Stimulated activated naive CD4-positive, alpha-beta T cell (primary cell): ENCODE data around the gene LNPEP.
A peak's percentile ranks its signal among the peaks of the same experiment; 100 is the strongest.
"Not testable (repeated sequence)": the region's sequence is repeated elsewhere in the genome, so short reads cannot be mapped to it uniquely, and the experiment has no call there.

Experiments
- DNase-seq, 6 experiments: peaks; one replicate each; lab custom pipeline; 2025; lab: John Stamatoyannopoulos, UW

LNPEP gene

DNA sequence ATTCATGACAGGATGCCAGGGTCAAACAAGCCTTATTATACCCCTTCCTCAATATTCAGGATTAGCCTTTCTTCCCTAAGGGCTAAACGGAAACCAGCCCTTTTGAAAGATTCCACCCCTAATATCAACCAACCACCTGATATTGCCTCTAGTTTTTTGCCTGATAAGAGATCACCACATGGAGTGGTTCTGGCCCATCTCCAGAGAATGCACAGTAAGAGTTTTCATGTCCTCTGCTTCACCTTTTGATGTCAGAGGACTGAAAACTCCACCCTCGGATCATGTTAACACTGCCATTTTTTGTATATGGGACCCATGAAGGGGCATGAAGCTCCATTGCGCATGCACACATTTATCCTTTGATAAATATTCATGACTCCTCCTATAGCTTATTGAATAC, 5.8 kb upstream of the LNPEP start:
- DNase-seq: no peak

DNA sequence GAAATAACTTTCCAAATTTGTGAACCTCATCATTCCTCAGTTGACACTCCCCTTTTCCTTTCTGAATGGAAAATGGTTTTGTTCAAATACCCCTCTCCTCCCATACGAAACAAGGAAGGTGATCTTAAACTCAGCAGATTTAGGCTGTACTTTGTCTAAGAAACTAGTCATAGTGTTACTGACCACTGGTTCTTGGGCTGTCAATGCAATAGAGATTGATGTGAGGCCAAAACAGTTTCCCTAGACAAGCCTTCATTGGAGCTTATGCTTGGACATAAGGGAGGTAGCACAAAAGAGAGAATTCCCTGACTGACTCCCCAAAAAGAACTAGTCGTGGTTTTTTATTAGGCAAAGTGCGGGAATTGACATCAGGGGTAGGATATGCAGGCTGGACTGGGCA, 5.3 kb upstream of the LNPEP start:
- DNase-seq: no peak

DNA sequence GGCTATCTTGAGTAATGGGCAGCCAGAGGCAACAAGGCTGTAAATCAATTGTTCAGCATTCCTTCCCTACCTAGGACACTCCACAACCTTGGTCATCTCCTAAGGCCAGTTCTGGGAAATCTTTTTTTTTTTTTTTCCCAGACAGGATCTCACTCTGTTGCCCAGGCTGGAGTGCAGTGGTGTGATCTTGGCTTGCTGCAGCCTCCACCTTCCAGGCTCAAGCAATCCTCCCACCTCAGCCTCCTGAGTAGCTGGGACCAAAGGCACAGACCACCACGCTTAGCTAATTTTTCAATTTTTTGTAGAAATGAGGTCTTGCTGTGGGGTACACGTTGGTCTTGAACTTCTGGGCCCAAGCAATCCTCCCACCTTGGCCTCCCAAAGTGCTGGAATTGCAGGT, 4.8 kb upstream of the LNPEP start:
- DNase-seq: not testable (repeated sequence)

DNA sequence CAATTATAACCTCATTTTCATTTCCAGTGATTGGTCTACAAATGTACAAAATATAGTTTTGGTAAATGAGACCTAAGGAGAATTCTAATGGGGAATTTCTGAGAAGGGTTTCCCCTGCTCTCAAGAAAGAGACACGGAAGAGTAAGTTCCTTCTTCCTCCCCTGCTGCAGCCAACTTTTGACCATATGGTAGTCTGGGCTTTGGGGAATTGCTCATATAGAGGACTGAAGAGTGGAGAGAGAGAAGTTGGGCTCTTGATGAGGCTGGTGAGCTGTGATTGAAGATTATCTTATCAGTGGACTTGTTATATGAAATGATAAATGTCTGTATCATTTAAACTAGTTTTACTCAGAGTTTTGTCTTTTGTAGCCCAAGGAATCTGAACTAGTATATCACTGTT, 4.3 kb upstream of the LNPEP start:
- no peak for DNase-seq

DNA sequence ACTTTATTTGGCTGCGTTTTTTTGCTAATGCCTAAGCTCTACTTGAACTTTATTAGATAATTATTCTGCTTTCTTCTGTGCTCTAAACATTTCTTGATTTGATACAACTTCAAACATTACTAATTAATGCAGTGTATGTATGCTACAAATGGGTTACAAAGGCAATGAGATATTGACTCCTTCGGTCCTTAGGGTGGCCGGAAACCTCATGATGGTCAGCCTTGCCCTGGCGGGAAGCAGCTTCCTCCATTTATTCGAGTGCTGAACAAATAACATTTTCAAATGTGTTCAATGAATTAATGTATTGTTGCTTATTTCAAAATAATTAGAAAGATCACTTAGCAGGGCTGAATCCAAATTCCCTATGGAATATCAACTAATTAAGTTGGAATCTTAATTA, 3.9 kb upstream of the LNPEP start:
- no peak for DNase-seq

DNA sequence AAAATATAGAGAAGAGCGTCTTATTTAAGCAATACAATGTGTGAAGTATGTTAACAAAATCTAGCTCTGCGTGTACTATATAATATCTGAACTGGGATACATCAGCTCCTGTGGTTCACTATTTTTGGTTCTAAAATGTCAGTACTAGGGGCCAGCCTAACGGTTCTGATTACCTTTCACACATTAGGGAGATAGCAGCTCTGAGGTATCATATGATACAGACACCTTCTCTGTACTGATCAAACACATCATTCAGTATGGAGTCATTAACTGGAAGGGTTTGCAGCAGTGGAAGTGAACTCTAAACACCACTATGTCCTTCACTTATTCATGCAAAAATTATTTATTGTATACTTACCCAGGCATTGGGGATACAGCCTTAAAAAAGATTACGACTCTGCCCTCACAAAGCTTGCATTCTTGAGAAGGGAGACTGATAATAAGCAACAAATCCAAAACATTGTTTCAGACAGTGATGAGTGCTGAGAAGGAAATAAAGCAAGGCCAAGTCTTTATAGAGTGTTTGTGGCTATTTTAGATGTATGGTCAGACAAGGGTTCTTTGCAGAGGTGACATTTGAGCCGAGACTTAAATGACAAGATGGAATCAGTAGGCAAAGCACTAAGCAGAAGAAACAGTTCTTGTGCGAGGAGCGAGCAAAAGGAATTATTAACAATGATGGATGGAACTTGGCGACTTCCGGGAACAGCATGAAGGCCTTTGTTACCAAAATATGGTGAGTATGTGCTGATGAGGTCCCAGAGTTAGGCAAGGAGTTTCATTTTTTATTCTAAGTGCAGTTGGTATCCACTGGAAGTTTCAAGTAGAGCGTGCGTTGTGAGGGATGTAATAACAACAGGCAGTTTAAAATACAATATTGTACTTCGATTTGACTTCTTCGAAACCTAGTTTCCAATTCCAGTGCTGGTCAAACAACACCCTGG, 1.8 kb upstream of the LNPEP start:
- DNase-seq: peak in 1 of 6 experiments; percentile 32

DNA sequence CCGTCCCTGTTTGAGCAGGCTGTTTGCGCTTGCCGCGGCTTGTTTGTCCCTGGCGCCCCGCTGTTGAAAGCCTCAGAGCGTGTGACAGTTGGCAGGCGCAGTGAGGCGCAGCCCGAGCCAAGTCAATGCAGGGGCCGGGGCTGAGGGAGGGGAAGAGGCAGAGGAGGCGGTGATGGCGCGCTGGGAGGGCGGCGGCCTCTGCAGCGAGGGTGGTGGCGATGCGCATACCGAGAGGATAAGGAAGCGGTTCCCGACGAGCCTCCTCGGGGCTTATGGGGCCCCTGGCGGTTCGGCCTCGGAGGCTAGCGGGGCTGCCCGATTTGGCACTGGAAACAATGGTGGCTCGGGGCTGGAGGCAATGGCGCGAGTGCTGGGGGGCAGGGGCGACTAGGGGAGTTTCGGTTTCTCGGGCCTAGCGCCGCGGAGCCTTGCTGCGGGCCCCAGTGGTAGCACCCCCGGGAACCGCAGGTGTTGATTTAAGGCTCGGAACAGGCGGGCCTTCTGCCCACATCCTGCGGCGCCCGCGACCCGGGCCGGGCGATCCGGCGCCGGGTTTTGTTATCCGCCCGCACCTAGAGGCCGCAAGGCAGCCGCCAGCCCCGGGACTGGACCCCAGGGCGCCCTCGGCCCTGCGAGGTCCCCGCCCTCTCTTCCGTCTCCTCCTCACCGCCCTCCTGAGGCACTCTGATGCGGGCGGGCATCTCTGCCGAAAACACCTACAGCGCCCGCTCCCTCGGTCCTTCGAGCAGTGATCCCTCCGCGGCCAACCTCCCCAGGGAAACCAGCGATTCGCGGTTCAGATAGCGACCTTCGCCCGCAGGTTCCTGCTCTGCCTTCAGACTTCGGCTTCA, 947 bp upstream of the LNPEP start:
- DNase-seq: peak; percentile 94 to 96 (median 96)

DNA sequence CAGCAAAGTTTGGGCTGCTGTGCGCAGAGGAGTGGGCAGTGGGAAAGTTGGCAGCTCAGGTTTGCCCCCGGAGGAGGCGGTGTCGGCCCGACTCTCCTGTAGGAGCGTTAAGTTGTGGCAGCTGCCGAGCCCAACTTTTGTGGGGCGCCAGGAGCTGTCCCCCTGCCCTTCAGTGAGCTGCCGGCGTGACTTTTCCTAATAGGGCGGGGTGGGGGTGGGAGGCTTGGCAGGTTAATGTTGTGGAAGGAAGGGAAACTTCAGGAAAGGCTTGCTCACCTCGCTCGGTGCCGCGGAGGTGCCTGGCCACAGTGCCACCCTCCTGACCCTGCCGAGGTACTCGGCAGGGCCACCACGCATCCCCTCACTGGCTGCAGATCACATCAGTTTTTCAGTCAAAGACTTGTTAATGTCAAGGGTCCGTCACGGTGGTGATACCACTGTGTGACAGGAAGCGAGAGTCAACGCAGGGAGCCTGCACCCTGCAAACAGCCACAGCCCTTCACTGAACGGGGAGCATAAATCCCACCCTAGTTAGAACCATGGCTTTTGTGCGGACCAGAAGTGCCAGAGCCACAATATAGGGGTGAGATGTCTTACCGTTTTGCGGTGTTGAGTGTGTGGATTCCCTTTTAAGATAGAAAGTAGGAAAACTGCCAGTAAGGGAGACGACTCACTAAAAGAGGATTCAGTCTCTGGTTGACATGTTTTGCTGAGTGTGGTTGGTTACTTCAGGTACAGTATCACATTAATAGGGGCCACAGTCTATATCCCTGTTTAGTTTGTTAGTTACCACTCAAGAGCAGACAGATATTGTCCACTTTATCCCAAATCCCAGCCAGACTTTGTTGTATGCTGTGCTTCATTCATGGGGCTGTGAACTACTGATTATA, 796 bp downstream of the LNPEP start:
- DNase-seq: peak; percentile 11 to 58 (median 34)

DNA sequence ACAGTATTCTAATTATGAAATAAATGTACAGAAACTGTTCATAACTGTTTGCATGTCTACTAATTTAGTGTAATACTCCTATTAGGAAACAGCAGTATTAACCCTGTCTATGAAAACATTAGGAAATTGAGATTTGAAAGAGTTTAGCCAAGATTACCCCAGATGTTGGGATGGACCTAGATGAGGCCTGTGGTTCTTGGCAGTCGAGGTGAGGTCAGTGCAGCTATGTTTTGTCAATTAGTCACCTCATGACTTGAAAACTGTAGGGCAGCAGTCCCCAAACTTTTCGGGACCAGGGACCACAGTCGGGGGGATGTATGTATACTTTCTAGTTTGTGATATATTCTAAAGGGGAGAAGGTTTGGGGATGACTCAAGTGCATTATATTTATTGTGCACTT, 4.7 kb downstream of the LNPEP start:
- DNase-seq: no peak

DNA sequence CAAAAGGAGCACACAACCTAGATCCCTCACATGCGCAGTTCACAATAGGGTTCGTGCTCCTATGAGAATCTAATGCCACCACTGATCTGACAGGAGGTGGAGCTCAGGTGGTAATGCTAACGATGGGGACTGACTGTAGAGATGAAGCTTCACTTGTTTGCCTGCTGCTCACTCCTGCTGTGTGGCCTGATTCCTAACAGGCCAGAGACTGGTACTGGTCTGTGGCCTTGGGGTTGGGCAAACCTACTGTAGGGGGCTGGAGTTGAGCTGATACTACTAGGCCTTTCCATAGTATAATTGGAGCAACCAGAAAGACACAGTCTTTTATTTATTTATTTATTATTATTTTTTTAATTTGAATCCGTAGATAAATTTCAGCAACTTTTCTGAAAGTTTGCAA, 5.3 kb downstream of the LNPEP start:
- DNase-seq: no peak

DNA sequence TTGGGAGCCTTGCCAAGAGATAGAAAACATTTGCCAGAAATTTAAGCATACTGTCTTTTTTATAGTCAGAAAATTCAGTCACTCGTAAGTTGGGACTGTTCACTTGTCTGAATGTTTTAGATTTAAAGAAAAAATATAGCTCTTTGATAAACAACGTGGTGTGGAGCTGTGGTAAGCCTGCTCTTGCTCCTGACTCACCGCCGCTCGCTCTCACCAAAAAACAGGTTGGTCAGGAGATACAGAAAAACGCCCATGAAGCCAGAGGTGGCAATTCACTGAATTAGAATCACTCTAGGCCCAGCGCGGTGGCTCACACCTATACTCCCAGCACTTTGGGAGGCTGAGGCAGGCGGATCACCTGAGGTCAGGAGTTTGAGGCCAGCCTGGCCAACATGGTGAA, 6.2 kb downstream of the LNPEP start:
- no peak for DNase-seq

DNA sequence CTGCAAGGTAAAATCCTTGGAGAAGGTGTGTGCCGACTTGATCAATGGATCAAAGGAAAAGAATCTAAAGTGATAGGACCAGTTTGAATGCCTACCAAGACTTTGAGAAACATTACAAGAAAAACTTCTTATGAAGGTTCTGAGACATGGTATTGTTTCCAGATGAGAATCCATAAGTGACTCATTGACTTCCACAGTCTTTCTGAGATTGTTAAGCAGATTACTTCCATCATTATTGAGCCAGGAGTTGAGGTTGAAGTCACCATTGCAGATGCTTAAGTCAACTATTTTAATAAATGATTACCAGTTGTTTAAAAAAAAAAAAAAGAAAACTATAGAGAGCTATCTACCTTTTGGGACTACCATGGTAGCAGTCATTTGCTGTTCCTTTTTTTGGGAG, 7.0 kb downstream of the LNPEP start:
- DNase-seq: no peak

DNA sequence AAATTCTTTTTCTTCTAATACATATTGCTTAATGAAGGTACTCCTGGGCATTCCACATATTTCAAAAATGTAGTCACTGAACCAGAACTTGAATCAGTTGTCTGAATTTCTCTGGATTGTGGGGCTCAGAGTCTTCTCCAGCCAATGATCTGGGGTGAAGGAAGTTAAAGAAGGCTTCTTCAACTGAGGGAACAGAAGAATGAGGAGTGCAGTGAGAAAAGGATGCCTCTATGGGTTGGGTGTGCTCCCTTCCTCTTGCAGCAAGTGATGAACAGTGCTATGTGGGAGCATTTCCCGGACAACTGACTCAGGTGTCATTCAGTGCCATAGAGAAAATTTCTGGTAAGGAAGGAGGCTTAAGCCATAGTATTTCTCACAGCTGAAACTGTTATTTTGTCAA, 7.9 kb downstream of the LNPEP start:
- no peak for DNase-seq

DNA sequence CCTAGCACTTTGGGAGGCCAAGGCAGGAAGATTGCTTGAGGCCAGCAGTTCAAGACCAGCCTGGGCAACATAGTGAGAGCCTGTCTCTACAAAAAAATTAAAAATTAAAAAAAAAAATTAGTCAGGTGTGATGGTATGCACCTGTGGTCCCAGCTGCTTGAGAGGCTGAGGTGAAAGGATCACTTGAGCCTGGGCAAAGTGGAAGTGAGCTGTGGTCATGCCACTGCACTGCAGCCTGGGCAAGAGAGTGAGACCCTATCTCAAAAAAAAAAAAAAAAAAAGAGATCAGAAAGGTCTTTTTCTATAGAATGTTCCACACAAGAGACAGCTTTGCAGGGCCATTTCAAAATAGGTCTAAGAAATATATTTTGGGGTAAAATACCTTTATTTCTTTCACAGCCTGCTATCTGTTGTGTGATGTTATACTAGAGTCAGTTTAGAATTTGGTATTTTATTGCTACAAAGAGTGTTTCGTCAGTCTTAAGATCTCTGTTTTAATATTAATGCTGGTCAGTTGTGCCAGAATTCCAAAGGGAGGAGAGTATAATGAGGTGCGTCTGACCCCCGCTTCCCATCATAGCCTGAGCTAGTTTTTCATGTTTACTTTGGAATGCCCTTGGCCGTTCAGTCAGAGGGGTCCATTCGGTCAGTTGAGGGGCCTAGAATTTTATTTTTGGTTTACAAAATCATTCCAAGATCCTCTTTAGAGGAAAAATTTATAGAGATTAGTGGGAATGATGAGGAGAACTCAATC, 9.4 kb downstream of the LNPEP start:
- DNase-seq: no peak

DNA sequence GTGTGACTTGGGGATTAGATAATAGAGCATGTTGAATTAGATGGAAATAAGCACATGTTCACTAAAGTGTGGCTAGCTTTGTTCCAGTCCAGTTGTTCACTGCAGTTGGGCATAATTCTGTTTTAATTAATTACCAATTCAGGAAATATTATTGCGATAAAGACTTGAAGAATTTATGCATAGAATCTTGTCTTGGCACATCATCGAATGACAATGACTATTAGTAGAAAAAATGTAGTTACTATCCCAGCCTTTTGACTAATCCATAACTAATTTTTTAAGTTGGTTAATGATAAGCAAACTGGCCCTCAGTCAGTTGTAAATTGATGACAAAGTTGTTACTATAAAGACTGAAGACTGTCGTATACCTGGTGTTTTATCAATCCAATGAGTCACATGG, 10.5 kb downstream of the LNPEP start:
- DNase-seq: no peak

DNA sequence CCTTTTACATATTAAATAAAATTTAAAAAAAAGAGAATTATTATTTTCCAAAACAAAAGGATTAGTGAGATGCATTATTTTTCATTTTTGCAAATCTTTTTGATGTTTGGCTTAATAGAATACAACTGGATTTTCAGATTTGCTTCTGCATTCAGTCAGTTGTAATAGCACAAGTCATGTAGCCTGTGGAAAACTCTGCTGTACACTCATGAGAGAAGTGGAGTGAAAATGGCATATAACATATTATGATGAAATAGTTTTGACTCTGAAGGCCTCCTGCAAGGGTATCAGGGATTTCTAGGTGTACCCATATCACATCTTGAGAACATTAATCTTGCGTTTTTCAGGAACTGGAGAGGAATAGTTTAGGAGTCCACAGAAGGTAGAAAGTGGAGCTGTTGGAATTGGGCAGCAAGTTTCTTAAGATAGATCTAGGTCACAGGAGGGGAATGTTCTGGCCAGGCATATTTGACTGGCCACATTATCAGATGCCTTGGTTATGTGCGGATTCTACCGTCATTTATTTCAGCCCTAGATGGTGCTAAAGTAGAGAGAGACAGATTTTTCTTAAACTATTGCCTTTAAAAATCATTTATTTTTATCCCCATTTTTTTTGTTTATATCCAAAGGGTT, 16.4 kb downstream of the LNPEP start:
- DNase-seq: no peak

DNA sequence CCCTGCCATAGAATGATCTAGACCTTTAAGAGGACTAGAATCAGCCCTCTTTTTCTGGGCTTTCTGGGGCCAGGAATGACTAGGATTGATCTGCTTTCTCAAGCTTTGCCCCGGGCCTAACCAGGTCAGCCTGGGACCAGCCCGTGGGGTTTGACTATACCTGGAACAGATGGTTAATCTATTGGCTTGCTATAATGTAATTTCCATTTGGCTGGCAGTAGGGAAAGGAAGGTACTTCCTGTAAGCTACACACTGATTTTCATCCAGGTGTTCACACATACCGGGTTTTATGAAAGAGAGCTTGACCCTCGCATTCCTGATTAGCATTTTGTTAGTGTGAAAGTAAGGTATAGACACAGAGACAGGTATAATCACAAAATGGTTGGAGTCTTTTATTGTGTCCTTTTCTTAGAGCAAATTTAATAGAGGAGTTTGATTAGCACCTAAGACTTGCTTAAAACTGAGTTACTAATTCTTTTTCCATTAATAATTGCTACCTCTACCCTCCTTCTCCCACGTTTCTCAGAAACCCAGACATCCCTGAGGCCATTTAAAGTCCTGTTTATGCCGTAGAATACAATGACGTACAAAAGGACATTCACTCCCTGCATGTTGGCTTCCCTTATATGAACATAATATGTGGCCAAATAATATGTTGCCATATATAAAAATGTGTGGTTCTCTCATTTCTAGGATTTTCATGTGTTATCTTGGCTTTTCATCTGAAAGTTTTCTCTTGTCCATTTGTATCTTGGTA, 17.3 kb downstream of the LNPEP start:
- no peak for DNase-seq

DNA sequence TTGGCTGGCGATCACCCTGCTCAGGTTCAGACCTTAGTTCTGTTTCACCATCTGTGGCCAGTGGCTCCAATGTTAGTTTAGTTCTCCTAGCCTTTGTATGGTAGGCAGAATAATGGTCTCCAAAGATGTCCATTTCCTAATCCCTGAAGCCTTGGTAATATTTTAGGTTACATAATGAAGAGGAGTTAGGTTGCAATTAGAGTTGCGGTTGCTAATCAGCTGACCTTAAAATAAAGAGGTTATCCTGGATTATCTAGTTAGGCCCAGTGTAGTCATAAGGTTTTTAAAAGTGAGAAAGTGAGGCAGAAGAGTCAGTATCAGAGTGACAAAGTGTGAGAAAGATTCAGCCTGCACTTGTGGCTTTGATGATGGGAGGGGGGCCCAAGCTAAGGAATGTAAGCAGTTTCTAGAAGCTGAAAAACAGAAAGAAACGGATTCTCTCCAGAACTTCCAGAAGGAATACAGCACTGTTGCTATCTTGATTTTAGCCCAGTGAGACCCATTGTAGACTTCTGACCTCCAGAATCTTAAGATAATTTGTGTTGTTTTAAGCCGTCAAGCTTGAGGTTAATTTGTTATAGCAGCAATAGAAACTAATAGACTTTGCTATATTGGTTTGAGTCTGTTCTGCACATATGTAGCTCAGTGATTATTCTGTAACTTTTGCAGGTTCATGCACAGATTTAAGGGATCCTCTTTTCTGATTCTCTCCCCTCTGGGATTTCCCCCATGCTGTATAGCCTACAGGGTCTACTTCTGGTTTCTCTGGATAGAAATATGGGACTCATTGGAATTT, 21.6 kb downstream of the LNPEP start:
- no peak for DNase-seq

DNA sequence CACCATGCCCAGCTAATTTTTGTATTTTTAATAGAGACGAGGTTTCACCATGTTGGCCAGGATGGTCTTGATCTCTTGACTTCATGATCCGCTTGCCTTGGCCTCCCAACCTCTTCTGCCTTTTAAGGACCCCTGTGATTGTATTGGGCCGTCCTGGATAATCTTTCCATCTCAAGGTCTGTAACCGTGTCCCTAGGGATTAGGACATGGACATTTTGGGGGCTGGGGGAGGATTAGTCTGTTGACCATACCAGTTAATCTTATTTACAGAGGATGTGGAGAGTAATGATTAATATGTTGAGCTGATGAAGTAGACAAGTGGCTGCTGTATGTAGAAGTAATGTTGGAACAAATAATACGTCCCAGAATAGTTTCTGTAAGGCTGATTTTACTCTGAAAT, 23.1 kb downstream of the LNPEP start:
- no peak for DNase-seq
